Hematopoietic multipotent progenitor cell (in vitro differentiated cells): ENCODE data around the gene FRMD4A. TPM values are rescaled to one million over a fixed set of nuclear protein-coding genes. Genes with fewer than 3 reads are reported as not detected.
A peak's percentile ranks its signal among the peaks of the same experiment; 100 is the strongest.

Experiments
- DNase-seq, 3 donors: peaks; one replicate each; pipeline ENCODE4 v3.0.0-alpha.2; 2011 to 2015; ENCODE audit warnings: low read depth in 2 of 3, low spot score in 2 of 3
- total RNA-seq: library from RNA; depleted of rRNA; stranded (reverse); fragments of >200 nt; gene quantifications from one replicate; pipeline ENCODE4 v1.2.3, GENCODE V29; 2012

Gene FRMD4A
- total RNA-seq, 1 donor: 0.54 TPM

DNA sequence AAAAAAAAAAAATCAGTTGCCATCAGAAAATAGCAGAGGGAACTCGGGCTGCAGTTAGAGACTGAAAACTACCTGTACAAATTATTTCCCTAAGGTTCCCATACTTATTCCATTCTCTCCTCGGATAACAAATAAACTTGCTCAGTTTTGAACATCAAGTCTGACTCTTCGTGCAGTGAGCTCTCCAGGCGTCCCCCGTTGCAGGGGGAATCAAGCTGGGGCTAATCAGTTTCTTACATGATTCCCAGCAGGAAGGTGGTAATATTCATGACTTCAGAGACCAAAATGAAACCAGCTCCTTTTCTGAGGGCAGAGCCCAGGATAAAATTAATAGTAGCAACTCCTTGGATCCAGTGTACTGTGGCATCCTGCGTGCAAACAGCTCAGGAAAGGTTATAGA is 135.3 kb downstream of the FRMD4A start:
- no peak for DNase-seq

DNA sequence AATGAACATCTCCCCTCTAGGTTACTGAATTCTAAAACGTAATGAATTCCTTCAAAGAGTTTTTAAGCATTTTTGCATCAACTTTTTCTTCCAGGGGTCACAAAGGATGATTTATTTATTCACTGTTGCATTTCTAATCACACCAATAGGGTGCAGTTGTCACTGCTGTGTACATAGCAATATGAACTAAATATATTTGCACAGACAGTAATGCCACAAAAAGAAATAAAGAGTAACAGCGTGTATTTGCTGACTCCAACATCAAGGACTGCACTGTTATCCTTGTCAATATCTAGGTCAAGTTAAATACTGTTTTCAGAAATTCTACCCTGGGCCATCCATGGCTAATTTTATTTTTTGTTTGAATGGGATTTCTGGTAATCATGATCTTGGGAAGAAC is 138.0 kb downstream of the FRMD4A start:
- DNase-seq: no peak

DNA sequence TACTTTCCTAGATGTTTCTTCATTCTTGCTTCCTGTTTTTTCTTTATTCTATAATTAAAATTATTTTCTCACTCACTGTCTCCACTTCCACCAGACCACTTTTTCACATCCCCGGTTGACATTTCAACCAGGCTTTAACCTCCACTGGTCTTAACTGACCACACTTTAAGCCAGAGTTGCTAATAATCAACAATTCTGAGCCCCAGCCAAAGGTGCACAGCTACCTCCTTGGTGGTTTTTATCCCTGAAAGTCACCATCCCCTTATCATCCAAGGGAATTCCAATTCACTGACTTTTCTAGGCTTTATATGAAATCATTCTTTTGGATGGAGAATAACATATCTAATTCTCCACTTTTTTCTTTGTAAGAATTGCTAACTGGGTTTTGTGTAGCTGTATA is 138.9 kb downstream of the FRMD4A start:
- DNase-seq: no peak

DNA sequence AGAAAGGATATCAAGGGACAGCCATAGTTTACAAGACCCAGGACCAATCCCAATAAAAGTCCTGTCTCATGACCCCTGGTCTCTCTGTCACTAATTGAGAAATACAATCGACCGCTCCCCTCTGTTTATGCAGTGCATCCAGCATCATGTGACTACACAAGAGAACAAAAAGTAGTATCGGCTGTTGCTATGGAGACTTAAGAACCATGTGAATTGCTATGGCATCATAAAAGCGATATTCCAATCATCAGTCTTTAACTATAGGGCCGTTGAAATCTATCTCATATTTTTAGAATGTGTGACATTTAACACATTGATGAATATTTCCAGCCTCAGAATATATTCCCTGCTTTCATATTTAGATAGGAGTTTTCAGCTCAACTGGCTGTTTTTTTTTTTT is 139.3 kb downstream of the FRMD4A start:
- no peak for DNase-seq

DNA sequence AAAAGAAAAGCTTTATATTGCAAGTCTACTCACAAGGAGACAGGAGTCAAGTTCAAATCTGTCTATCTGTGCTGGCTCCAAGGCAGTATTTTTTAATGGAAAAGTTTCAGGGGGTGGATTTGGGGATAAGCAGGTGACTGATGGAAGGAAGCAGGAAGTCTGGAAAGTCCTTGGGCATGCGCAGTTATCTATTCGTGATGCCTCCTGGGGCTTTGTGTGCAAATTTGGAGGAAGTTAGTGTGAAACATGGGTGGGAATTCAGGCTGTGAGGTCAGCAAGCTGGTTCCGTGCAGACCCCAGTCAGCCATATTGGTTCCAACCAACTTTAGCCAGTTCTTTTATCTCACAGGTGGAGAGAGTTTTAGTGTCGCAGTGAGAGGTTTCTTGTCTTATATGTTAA is 140.0 kb downstream of the FRMD4A start:
- no peak for DNase-seq

DNA sequence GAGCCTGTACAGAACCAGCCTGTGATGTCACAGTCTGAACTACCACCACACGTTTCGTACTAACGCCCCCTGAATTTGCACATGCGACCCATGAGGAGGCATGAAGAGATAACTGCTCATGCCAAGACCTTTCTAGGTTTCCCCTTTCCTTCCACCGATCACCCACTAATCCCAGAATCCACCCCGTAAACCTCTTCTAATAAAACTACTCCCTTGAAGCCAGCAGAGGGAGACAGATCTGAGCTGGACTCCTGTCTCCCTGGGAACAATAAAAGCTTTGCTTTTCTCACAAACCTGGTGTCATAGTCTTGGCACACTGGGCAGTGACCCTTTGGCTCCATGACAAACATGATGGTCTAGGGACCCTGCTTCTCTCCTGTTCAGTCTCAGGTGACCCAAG is 144.5 kb downstream of the FRMD4A start:
- DNase-seq: no peak

DNA sequence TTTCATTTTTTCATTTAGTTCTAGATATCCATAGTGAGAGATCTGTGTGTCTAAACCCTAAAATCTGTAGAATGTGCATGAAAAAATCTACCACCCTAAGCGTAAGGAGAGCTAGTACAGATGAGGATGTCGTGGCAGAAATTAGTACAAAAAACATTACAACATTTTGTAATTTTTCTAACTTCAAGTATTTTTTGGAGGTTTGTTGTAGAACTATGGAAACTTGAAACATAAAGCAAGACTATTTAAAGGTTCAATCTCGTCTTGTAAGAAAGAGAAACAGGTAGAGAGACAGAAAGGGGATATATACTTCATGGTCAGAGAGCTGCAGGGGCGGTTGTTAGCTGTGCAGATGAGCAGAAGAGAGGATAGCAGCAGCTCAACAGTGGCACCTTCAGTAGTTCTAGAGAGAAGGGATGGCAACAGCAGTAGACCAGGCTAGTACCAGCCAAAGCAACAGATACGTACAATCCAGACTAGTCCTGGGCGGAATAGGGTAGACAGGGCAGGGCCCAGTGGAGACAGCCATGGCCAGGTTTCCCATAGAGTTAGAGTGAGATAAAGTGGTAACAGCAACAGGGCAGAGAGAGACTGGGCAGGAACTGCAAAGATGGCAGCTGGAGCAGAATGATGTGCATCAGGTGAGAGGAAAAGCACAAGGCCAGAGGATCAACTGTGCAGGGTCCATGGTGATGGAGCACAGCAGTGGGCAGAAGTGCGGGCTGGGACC is 145.2 kb downstream of the FRMD4A start:
- DNase-seq: peak; percentile 47 to 58 (median 52)

DNA sequence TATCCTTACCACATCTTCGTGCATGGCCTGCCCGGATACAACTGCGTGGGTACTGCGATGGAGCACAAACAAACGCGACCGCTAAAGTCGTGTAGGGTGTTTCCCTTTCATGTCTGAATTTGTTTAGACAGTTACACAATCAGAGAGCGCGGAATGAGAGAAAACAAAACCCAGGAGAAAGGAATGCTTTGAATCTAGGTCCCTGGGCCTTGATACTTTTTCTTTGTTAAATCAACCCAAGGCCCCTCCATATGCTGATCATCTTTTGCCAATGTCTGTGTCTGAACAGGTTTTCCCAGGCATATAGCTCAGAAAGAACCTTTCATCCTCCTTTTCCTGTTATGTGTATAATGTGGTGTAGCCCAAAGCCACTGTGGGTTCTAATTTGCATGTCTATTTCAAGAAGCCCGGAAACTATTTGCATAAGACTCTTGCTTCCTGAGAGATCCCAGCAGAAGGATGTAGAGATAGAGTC is 145.8 kb downstream of the FRMD4A start:
- DNase-seq: peak; percentile 20 to 37 (median 21)

DNA sequence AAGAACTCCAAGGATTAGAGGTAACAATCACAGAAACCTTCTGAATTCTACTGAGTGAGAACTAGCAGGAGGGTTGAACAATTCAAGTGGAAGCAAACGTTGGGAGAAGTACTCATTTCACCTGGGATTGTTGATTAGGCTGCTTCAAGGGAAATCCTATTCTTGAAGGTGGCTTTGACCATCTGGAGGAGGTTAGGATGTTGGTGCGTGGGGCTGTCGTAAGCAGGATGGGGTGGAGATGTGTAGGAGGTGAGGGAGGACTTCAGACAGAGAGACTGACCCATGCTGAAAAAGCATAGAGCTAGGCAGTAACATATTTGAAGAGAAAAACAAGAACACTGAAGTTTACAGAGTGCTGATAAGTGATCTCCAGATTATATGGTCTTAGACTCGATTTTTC is 147.9 kb downstream of the FRMD4A start:
- no peak for DNase-seq

DNA sequence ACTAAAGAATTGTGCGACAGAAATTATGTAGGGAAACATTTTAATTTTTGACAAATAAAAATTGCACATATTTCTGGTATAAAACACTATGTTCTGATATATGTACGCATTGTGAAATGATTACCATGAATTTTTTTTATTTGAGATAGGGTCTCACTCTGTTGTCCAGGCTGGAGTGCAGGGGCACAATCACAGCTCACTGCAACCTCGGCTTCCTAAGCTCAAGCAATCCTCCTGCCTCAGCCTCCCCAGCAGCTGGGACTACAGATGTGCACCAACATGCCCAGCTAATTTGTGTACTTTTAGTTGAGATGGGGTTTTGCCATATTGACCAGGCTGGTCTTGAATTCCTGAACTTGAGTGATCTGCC is 149.2 kb downstream of the FRMD4A start:
- DNase-seq: no peak

DNA sequence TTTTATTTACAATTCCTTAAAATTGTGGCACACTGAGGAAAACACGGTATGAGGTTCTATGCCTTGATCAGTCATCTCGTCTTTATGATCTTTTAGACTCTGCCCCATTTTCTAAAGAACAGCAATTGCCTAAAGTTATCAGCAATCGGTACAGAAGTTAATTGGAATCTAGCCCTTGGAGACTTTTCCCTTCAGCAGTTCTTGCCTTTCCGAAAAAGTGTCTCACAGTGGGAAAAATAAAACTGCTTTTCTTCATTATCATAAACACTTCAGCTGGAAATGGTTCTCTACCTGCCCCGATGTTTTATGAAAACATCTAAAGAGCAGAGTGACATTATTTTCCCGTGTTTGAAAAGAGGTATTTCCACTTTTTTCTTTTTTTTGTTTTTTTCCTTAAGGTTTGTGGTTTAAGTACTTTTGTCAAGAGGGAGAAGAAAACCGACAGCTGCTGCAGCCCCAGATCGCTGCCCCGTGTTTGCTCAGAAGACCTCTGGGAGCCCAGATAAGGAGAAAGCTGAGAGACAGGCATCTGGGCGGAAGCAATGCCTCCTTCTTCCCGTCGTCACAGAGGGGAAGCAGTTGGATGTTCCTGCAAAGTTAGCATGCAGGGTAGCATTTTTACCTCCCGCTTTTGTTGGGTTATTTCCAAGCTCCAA is 149.7 kb downstream of the FRMD4A start:
- DNase-seq: peak in 2 of 3 donors; percentile 36 to 50

DNA sequence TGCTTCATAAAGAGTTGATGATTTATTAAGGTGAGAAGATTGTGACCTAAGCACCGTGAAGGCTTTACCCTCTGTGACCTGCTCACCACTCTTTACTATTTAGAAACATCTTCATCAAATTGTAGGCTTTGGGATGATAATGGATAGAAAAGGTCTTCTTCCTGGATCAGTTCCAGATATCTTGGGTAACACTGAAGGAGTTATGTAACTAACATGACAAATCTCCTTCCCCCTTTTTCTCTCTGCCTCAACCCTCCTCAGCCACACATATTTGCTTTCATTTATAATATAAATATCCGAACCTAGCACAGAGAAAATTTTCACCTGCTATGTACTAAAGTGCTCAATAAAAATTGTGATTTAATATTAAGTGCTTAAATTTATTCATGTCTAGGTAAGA is 151.5 kb downstream of the FRMD4A start:
- DNase-seq: no peak

DNA sequence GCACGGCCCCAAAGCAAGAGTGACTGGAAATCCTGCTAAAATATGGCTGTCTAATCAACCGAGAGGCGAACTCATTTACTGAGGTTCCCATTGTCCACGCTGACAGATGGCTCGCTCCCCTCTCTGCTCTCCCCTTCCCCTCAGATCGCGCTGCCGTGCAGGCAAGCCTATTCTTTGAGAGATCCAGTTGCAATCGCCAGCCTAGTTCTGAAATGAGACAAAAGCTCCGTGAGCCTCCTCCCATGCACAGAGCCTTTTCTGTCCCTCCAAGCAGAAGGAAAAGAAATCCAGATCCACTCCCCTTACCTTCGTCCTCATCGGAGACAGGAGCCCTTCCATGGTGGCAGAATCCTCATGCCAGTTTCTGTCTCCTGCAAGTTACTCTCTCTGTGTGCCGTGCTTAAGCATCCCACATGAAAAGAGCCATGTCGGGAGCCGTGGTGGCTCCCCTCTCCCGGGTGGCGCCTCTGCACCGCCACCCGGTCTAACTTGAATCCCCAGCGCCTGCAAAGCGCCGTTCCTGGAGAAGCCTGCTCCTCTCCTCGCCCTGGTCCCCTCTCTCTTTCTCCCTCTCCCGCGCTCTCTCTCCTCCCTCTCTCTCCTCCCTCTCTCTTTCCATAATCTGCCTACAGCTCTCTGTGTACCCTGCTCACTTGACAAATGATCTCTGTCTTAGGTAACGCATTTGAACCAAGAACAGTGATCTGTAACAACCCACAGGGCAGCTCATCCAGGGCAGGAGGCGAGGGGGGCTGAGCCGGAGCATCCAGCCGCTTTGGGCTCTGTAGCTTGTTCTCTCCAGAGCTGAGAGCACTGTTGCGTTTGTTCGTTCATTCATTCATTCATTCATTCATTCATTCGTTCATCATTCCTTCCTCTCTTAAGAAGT is 156.8 kb downstream of the FRMD4A start:
- peak in 1 of 3 donors; percentile 34 for DNase-seq

DNA sequence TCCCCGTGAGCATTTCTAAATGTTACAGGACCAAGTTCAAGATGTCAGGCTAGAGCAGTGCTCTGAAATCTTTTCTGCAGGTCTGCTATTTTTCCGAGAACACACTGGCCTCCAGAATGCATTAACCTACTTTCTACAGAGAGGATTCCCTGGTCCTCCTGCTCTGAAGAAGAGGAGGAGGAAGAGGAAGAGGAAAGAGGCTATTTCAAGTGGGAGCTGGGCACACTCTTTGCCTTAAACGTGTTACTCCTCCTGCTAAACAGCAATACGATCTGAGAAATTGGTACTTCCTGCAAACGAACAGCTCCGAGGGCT is 157.4 kb downstream of the FRMD4A start:
- DNase-seq: no peak

DNA sequence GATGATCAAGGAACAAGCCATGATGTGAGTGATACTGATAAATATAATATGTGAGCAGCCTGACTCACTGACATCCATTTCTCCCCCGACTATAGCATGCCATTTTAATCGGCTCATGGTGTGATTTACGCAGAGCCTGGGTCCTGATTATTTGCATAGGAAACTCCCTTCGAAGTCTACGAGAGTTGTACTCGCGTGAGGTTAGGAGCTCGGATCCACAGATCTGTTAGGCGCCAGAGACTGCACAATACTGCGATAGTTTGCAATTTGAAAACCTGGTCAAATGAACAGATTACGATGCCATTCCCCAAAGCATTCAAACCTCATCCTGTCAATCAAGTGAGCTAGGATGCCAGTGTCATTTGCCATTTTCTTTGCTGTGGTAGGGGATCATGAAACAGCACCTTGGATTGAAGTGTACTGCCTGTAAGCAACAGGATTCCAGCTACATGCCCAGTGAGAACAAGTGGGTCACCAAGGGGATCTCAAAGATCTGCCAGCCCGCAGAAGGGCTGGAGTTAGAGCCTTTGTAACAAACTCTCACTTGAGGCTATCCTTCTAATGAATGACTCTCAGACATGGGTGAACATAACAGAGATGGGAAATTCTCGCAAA is 158.3 kb downstream of the FRMD4A start:
- DNase-seq: no peak

DNA sequence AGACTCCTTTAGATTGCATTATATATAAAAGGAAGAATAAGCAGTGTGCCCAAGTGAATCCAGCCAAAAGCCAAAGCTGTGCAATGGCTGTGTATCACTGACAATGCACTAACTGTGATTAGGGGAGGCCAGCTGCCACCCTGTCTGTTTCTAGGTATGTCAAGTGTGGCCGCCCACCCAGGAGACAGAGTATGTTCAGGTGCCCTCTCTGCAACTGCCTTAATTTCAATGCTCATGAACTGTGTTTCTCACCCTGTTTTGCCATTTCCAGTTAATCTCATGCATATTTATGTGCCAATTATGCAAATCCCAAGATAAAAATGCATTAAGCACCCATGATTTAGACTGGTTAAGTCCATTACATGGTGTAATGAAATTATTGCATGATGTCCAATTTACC is 159.4 kb downstream of the FRMD4A start:
- no peak for DNase-seq

DNA sequence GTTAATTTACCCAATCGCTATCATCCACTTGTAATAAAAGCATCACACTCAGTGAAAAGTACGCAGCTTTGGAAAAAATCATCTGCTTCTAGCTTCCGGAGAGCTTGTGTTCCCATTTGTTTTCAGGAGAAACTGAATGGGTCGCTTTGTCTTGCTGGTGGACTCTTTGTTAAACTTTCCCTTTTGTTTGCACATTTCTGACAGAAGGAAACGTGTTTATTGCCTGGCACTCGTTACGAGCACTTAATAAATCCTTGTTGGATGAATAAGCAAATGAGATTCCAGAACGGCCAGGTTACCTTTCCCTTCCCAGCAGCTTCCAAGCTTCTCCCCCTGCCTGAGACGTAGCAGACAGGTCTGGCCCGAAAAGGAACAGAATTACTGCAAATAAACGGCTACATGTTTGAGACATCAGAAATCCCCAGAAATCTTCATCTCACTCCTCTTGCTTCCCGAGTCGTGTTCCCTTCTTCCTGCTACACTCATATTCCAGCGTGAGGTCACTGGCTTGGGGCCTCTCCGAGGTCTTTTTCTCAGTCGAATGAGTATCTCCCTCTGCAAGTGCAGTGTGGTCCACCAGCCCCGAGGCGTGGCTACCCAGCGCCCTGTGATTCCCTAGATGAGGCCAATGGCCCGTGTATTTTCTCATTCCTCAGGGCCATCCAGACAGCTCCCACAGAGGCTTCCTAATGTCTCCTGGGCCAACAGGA is 167.2 kb downstream of the FRMD4A start:
- DNase-seq: no peak

DNA sequence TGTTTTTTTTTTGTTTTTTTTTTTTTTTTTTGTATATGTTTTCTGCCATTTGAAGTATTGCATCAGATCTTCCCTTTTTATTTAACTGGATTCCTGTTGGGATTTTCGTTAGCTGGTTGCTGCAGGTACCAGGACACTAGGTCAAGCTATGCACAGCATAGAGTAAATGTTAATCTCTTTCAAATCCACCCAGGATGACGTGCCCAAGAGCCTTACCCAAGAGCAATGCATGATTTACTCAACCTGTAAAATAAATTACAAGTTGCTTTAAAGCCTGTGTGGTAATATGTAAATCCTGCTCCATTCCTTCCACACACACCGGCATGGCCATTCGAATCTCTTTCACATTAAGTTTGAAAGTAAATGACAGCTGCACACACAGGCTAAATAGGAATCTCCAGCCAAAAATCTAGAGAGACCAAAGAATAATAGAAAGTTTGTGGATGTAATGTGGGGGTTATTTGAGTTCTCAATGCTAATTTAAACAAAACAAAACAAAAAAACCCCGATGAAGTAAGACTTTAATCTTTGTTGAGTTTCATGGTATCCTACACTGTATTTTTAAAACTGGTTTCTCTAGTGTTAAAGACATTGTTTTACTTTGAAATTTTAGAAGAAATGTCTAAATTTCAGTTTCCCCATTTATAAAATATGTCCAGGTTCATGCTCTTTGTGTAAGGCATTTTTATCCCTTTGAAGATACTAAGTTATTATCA is 167.9 kb downstream of the FRMD4A start:
- no peak for DNase-seq

DNA sequence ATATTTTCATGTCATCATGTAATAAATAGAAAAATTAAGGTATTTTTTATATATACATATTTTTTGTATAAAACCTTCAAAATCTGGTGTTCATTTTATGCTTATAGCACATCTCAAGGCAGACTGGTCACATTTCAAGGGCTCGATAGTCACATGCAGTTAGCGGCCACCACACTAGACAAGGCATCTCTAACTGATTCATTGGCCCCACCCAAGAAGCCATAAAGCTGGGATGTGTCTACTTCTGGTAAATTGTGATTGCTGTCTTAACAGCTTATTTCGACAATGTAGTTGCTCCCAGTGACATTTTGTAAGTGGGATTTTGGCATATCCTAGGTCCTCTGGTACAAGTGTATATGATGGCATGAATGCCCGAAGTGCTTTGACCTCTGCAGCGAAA is 168.7 kb downstream of the FRMD4A start:
- DNase-seq: no peak

DNA sequence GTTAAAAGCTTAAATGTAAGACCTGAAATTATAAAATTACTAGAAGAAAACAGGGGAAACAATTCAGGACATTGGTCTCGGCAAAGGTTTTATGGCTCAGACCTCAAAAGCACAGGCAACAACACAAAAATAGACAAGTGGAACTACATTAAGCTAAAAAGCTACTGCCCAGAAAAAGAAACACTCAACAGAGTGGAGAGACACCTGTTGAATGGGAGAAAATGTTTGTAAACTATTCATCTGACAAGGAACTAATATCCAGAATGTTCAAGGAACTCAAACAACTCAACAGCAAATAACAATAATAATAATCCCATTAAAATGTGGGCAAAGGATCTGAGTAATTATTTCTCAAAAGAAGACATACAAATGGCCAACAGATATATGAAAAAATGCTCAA is 170.4 kb downstream of the FRMD4A start:
- DNase-seq: no peak
